H9 (cell line): Measurements from ENCODE around the gene JAK1. TPM values are rescaled to one million over a fixed set of nuclear protein-coding genes. Genes with fewer than 3 reads are reported as not detected.

Source experiments
- DNase-seq: peaks from one replicate; pipeline ENCODE4 v3.0.0-alpha.2; 2017
- H2AFZ ChIP-seq: one replicate; pipeline ENCODE4 v1.6.1; 2013; ENCODE audit warnings: mild to moderate bottlenecking, low read length, control low read depth, moderate library complexity
- H2AK5ac ChIP-seq: 2 replicates; pipeline ENCODE4 v1.6.1; 2013; ENCODE audit warnings: low read length, control low read depth, mixed read lengths; ENCODE audit not compliant: insufficient read length
- H2BK120ac ChIP-seq: one replicate; pipeline ENCODE4 v1.6.1; 2013; ENCODE audit warnings: low read depth, mild to moderate bottlenecking, low read length, control low read depth, inconsistent platforms; ENCODE audit not compliant: poor library complexity, severe bottlenecking
- H2BK12ac ChIP-seq: 2 replicates; pipeline ENCODE4 v1.6.1; 2013; ENCODE audit warnings: low read length, control low read depth, mixed read lengths, low read depth; ENCODE audit not compliant: insufficient read length
- H2BK15ac ChIP-seq: 2 replicates; pipeline ENCODE4 v1.6.1; 2013; ENCODE audit warnings: low read depth, low read length, control low read depth
- H2BK20ac ChIP-seq: one replicate; pipeline ENCODE4 v1.6.1; 2013; ENCODE audit warnings: low read depth, mild to moderate bottlenecking, low read length, control low read depth, inconsistent platforms; ENCODE audit not compliant: poor library complexity, severe bottlenecking
- H2BK5ac ChIP-seq: 2 replicates; pipeline ENCODE4 v1.6.1; 2013; ENCODE audit warnings: low read length, control low read depth, mixed read lengths; ENCODE audit not compliant: insufficient read length
- H3K14ac ChIP-seq: 2 replicates; pipeline ENCODE4 v1.6.1; 2013; ENCODE audit warnings: low read length, control low read depth; ENCODE audit not compliant: insufficient read depth
- H3K18ac ChIP-seq: 2 replicates; pipeline ENCODE4 v1.6.1; 2013; ENCODE audit warnings: low read depth, mild to moderate bottlenecking, mixed read lengths, low read length, control low read depth; ENCODE audit not compliant: insufficient read length
- H3K23ac ChIP-seq: 2 replicates; pipeline ENCODE4 v1.6.1; 2013; ENCODE audit warnings: low read length, control low read depth, mixed read lengths, low read depth; ENCODE audit not compliant: insufficient read length
- H3K23me2 ChIP-seq: 2 replicates; pipeline ENCODE4 v1.6.1; 2013; ENCODE audit warnings: low read depth, mild to moderate bottlenecking, mixed read lengths, low read length, control low read depth; ENCODE audit not compliant: insufficient read length, poor library complexity, severe bottlenecking
- H3K27ac ChIP-seq: 2 replicates; pipeline ENCODE4 v1.5.1; 2013; ENCODE audit warnings: low read length, control low read depth, mixed read lengths, low read depth; ENCODE audit not compliant: insufficient read length
- H3K27me3 ChIP-seq: 2 replicates; pipeline ENCODE4 v1.6.1; 2013; ENCODE audit warnings: low read length, control low read depth, inconsistent platforms; ENCODE audit not compliant: insufficient read depth
- H3K4ac ChIP-seq: 2 replicates; pipeline ENCODE4 v1.6.1; 2013; ENCODE audit warnings: low read depth, mild to moderate bottlenecking, control low read depth, inconsistent platforms, low read length, moderate library complexity
- H3K4me1 ChIP-seq: 2 replicates; pipeline ENCODE4 v1.6.1; 2013; ENCODE audit warnings: low read length, control low read depth, inconsistent platforms; ENCODE audit not compliant: insufficient read depth
- H3K4me2 ChIP-seq: 2 replicates; pipeline ENCODE4 v1.6.1; 2013; ENCODE audit warnings: low read length, control low read depth, mixed read lengths; ENCODE audit not compliant: insufficient read length, insufficient read depth
- H3K56ac ChIP-seq: 2 replicates; pipeline ENCODE4 v1.6.1; 2013; ENCODE audit warnings: low read depth, mild to moderate bottlenecking, mixed read lengths, low read length, control low read depth; ENCODE audit not compliant: insufficient read length
- H3K79me1 ChIP-seq: 2 replicates; pipeline ENCODE4 v1.6.1; 2013; ENCODE audit warnings: low read depth, mild to moderate bottlenecking, moderate library complexity, low read length, control low read depth, inconsistent platforms; ENCODE audit not compliant: insufficient read depth, poor library complexity, severe bottlenecking
- H3K79me2 ChIP-seq: 2 replicates; pipeline ENCODE4 v1.6.1; 2013; ENCODE audit warnings: low read length, control low read depth, inconsistent platforms; ENCODE audit not compliant: insufficient read depth
- H3K9ac ChIP-seq: 2 replicates; pipeline ENCODE4 v1.6.1; 2013; ENCODE audit warnings: low read length, control low read depth, mixed read lengths; ENCODE audit not compliant: insufficient read length; ENCODE audit errors: extremely low read depth
- H3K9me3 ChIP-seq: one replicate; pipeline ENCODE4 v1.6.1; 2013; ENCODE audit warnings: low read depth, low read length, inconsistent platforms; ENCODE audit not compliant: control insufficient read depth
- H3T11ph ChIP-seq: one replicate; pipeline ENCODE4 v1.6.1; 2013; ENCODE audit warnings: mild to moderate bottlenecking, low read length, control low read depth, inconsistent platforms
- H4K20me1 ChIP-seq: one replicate; pipeline ENCODE4 v1.6.1; 2013; ENCODE audit not compliant: control insufficient read depth, insufficient read length, insufficient read depth
- H4K5ac ChIP-seq: 2 replicates; pipeline ENCODE4 v1.6.1; 2013; ENCODE audit warnings: low read depth, mild to moderate bottlenecking, mixed read lengths, low read length, control low read depth; ENCODE audit not compliant: insufficient read length
- H4K8ac ChIP-seq: replicated peaks from 2 replicates; pipeline ENCODE4 v1.6.1; 2013; ENCODE audit warnings: low read length, control low read depth, mixed read lengths, low read depth; ENCODE audit not compliant: insufficient read length
- H4K91ac ChIP-seq: 2 replicates; pipeline ENCODE4 v1.6.1; 2013; ENCODE audit warnings: low read depth, mild to moderate bottlenecking, moderate library complexity, mixed read lengths, low read length, control low read depth; ENCODE audit not compliant: insufficient read length
- H3K27ac Mint-ChIP-seq, 3 experiments: 2 replicates in 2 of 3; 3 replicates in 1 of 3; pipeline ENCODE4 v1.8.0; 2020 to 2021; ENCODE audit warnings: mixed read lengths in 3 of 3, mild to moderate bottlenecking in 1 of 3, moderate library complexity in 1 of 3
- H3K27me3 Mint-ChIP-seq: 2 replicates; pipeline ENCODE4 v1.8.0; 2021; ENCODE audit warnings: low read depth, mild to moderate bottlenecking, moderate library complexity, mixed read lengths
- H3K36me3 Mint-ChIP-seq, 3 experiments: 2 replicates in 2 of 3; 3 replicates in 1 of 3; pipeline ENCODE4 v1.8.0; 2020 to 2021; ENCODE audit warnings: low read depth in 3 of 3, mixed read lengths in 3 of 3; ENCODE audit not compliant: insufficient read depth in 1 of 3
- H3K4me1 Mint-ChIP-seq, 2 experiments: 2 replicates each; pipeline ENCODE4 v1.8.0; 2020; ENCODE audit warnings: mixed read lengths in 2 of 2
- H3K4me3 Mint-ChIP-seq, 2 experiments: 2 replicates in 1 of 2; 3 replicates in 1 of 2; pipeline ENCODE4 v1.8.0; 2020 to 2021; ENCODE audit warnings: mild to moderate bottlenecking in 2 of 2, mixed read lengths in 2 of 2, moderate library complexity in 1 of 2
- H3K9me3 Mint-ChIP-seq, 2 experiments: 2 replicates in 1 of 2; 3 replicates in 1 of 2; pipeline ENCODE4 v1.8.0; 2020; ENCODE audit warnings: mild to moderate bottlenecking in 2 of 2, mixed read lengths in 2 of 2, moderate library complexity in 1 of 2
- WGBS: extraction: QIAGEN DNeasy Blood & Tissue Kit; methylation state at CpG from one replicate; pipeline ENCODE4 v1.1.7; 2013; ENCODE audit warnings: missing lambda C conversion rate, low lambda C conversion rate, mixed read lengths; ENCODE audit not compliant: insufficient read length; ENCODE audit errors: extremely low coverage; 5-methylcytosine and 5-hydroxymethylcytosine counted together
- total RNA-seq: library from RNA; stranded (reverse); gene quantifications from 2 replicates; pipeline ENCODE4 v1.2.1, GENCODE V29; 2021
- TF ChIP-seq, protein P1 (sequence below): fragments of 200-600 bp; sonication (generic); conservative IDR thresholded peaks from 3 replicates; pipeline ENCODE4 v1.8.0; 2021; ENCODE audit warnings: antibody characterized with exemption, mild to moderate bottlenecking

JAK1 gene
- total RNA-seq, 1 experiment from 2014 or later, result 12.8 TPM

GRCh38 chr1:64925594-64925993 lies 40.8 kb downstream of the JAK1 start:
- Histone ChIP-seq H3K23ac (no peak overlapping the region), H3K27me3 (no peaks in the 10 kb centered on the region), H3K79me2 (peaks cover 4% of the 10 kb centered on the region; the same call in 1 of the 2 replicates), H3K9ac (no peak overlapping the region), H2BK20ac (no peak overlapping the region), H3K9me3 (no peaks in the 10 kb centered on the region), H3K4me2 (no peak overlapping the region), H2BK15ac (no peak overlapping the region), H3T11ph (no peak overlapping the region), H2AK5ac (no peak overlapping the region), H2AFZ (no peak overlapping the region), H3K23me2 (no peaks in the 10 kb centered on the region), H3K4me1 (peaks cover 9% of the 10 kb centered on the region; the same call in 1 of the 2 replicates), H4K20me1 (no peaks in the 10 kb centered on the region), H3K4ac (no peak overlapping the region), H2BK5ac (no peak overlapping the region), H2BK12ac (no peak overlapping the region), H4K91ac (no peak overlapping the region), H3K79me1 (no peaks in the 10 kb centered on the region), H3K14ac (no peak overlapping the region), H4K8ac (no peak overlapping the region), H3K18ac (no peak overlapping the region), H4K5ac (no peak overlapping the region), H2BK120ac (no peak overlapping the region), H3K56ac (no peak overlapping the region), H3K27ac (no peak overlapping the region)
- Mint-ChIP-seq H3K27ac (no peak overlapping the region), H3K9me3 (peaks cover 0 to 9% of the 10 kb centered on the region in 2 experiments; a peak in 3 of 5 replicates), H3K36me3 (peaks cover 0 to 4% (median 2%) of the 10 kb centered on the region in 3 experiments; a peak in 3 of 7 replicates), H3K4me3 (no peak overlapping the region), H3K27me3 (no peaks in the 10 kb centered on the region), H3K4me1 (peaks cover 25 to 31% of the 10 kb centered on the region in 2 experiments)
- WGBS, result no CpG with 5 or more reads among the region's 2 CpGs
- TF ChIP-seq, protein P1, sequence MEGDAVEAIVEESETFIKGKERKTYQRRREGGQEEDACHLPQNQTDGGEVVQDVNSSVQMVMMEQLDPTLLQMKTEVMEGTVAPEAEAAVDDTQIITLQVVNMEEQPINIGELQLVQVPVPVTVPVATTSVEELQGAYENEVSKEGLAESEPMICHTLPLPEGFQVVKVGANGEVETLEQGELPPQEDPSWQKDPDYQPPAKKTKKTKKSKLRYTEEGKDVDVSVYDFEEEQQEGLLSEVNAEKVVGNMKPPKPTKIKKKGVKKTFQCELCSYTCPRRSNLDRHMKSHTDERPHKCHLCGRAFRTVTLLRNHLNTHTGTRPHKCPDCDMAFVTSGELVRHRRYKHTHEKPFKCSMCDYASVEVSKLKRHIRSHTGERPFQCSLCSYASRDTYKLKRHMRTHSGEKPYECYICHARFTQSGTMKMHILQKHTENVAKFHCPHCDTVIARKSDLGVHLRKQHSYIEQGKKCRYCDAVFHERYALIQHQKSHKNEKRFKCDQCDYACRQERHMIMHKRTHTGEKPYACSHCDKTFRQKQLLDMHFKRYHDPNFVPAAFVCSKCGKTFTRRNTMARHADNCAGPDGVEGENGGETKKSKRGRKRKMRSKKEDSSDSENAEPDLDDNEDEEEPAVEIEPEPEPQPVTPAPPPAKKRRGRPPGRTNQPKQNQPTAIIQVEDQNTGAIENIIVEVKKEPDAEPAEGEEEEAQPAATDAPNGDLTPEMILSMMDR, result no peak
- no peak for DNase-seq
